Ascending aorta (tissue), 2 donors: ENCODE data around the gene XXYLT1. TPM values are rescaled to one million over a fixed set of nuclear protein-coding genes. Genes with fewer than 3 reads are reported as not detected.

Experiments
- DNase-seq, 2 donors: peaks; one replicate each; pipeline ENCODE4 v3.0.0-alpha.2; 2019; ENCODE audit warnings: low spot score in 2 of 2
- H3K27ac ChIP-seq, 2 donors: fragments of 200-600 bp; sonication (generic); one replicate each; pipeline ENCODE4 v1.5.1; 2016 to 2017; ENCODE audit warnings: mild to moderate bottlenecking in 1 of 2
- H3K27me3 ChIP-seq: fragments of 200-600 bp; sonication (generic); one replicate; pipeline ENCODE4 v1.5.1; 2017
- H3K36me3 ChIP-seq, 2 donors: fragments of 200-600 bp; sonication (generic); one replicate each; pipeline ENCODE4 v1.5.1; 2016
- H3K4me1 ChIP-seq, 2 donors: fragments of 200-600 bp; sonication (generic); one replicate each; pipeline ENCODE4 v1.5.1; 2016 to 2017; ENCODE audit warnings: mild to moderate bottlenecking in 1 of 2
- H3K4me3 ChIP-seq, 2 donors: fragments of 200-600 bp; sonication (generic); one replicate each; pipeline ENCODE4 v1.5.1; 2016 to 2017; ENCODE audit warnings: mild to moderate bottlenecking in 1 of 2
- H3K9me3 ChIP-seq, 2 donors: fragments of 200-600 bp; sonication (generic); one replicate each; pipeline ENCODE4 v1.5.1; 2016
- intact Hi-C: fragments of 100-400 bp; cut with DNase I; formaldehyde crosslinking; loops from one replicate; pipeline ENCODE4 v1.15.1; 2023
- total RNA-seq: library from RNA; depleted of rRNA; stranded (reverse); fragments of >200 nt; gene quantifications from one replicate; pipeline ENCODE4 v1.1.0, GENCODE V29; 2016
- TF ChIP-seq, protein P1 (sequence below), 3 experiments: fragments of 200-600 bp in 2 of 3; fragments of 450-650 bp in 1 of 3; sonication (generic) in 2 of 3; IDR thresholded peaks; one replicate each; pipeline ENCODE4 v1.5.1; 2016 to 2019; ENCODE audit warnings: antibody characterized with exemption in 3 of 3, mild to moderate bottlenecking in 1 of 3, moderate library complexity in 1 of 3

The XXYLT1 gene
- total RNA-seq, 1 donor from 2014 or later: 41.0 TPM

DNA sequence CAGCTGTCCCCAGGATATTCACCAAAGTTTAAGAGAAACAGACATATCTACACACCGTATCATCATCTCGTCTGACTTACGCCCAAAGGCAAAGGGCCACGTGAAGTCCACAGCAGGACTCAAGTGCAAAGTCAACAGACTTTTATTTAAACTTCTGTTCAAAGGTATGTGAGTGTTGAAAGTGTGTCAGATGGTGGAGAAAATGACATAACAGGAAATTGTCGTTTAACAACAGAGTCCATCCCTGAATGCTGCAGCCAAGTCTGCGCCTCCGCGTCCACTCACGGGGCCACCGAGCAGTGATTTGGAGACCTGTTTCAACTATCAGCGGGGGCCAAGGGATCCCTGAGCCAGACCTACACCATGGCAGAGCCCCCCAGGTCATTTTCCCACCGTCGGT lies 165.6 kb downstream of the XXYLT1 start:
- Histone ChIP-seq H3K4me1 (peaks cover 0 to 5% of the 10 kb centered on the region in 2 donors), H3K4me3 (no peak overlapping the region), H3K27me3 (no peaks in the 10 kb centered on the region), H3K9me3 (no peaks in the 10 kb centered on the region), H3K27ac (no peak overlapping the region), H3K36me3 (no peaks in the 10 kb centered on the region)
- no peak for DNase-seq
- TF ChIP-seq, protein P1, sequence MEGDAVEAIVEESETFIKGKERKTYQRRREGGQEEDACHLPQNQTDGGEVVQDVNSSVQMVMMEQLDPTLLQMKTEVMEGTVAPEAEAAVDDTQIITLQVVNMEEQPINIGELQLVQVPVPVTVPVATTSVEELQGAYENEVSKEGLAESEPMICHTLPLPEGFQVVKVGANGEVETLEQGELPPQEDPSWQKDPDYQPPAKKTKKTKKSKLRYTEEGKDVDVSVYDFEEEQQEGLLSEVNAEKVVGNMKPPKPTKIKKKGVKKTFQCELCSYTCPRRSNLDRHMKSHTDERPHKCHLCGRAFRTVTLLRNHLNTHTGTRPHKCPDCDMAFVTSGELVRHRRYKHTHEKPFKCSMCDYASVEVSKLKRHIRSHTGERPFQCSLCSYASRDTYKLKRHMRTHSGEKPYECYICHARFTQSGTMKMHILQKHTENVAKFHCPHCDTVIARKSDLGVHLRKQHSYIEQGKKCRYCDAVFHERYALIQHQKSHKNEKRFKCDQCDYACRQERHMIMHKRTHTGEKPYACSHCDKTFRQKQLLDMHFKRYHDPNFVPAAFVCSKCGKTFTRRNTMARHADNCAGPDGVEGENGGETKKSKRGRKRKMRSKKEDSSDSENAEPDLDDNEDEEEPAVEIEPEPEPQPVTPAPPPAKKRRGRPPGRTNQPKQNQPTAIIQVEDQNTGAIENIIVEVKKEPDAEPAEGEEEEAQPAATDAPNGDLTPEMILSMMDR (IDR thresholded peaks at IDR 0.05): no peak
- intact Hi-C loops: loop anchor here (5.0 kb wide), 1 partner anchor 338 kb away; no protein-coding TSS in a partner anchor

DNA sequence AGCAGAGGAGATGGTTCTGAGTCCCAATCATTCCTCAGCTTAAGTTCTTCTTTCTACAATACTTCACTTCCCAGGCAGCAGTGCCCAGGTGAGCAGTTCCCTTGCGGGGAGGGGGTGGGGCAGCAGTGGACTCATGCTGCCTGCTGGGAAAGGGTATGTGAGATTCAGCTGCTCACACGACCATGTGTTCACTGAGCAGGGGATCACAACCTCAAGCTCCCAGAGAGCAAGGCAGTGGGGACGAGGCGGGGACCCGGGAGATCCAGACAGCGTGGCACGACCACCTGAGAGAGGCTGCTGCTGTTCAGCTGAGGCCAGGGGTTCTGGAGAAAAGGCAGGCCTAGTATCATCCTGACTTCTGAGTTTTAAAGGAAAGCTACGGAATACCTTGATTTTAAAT lies 166.6 kb downstream of the XXYLT1 start:
- Histone ChIP-seq H3K36me3 (no peaks in the 10 kb centered on the region), H3K4me3 (no peak overlapping the region), H3K9me3 (no peaks in the 10 kb centered on the region), H3K4me1 (peaks cover 0 to 5% of the 10 kb centered on the region in 2 donors), H3K27ac (no peak overlapping the region), H3K27me3 (no peaks in the 10 kb centered on the region)
- intact Hi-C loops: no loop called here
- TF ChIP-seq, protein P1 (IDR thresholded peaks at IDR 0.05): no peak
- no peak for DNase-seq

DNA sequence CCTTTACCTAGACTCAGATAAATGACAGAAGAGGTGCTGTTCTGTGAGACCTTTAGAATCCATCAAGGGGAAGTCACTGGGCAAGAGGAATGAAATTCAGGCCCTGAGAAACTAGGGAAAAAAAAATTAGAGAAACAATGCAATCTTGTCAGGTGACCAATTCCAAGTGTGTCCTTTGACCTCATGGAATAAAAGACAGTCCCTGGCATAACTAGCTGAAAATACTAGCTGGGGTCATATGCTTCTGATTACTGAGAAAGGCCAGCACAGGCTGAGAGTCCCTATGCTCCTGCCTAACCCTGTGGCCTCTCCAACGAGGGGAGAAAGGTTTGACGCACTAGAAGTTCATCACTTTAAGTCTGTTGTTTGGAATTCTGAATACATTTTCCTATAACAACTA lies 167.3 kb downstream of the XXYLT1 start:
- intact Hi-C loops: no loop called here
- DNase-seq: no peak
- Histone ChIP-seq H3K27ac (no peak overlapping the region), H3K9me3 (no peaks in the 10 kb centered on the region), H3K36me3 (no peaks in the 10 kb centered on the region), H3K4me3 (no peak overlapping the region), H3K27me3 (no peaks in the 10 kb centered on the region), H3K4me1 (peaks cover 0 to 5% of the 10 kb centered on the region in 2 donors)
- TF ChIP-seq, protein P1 (IDR thresholded peaks at IDR 0.05): no peak

DNA sequence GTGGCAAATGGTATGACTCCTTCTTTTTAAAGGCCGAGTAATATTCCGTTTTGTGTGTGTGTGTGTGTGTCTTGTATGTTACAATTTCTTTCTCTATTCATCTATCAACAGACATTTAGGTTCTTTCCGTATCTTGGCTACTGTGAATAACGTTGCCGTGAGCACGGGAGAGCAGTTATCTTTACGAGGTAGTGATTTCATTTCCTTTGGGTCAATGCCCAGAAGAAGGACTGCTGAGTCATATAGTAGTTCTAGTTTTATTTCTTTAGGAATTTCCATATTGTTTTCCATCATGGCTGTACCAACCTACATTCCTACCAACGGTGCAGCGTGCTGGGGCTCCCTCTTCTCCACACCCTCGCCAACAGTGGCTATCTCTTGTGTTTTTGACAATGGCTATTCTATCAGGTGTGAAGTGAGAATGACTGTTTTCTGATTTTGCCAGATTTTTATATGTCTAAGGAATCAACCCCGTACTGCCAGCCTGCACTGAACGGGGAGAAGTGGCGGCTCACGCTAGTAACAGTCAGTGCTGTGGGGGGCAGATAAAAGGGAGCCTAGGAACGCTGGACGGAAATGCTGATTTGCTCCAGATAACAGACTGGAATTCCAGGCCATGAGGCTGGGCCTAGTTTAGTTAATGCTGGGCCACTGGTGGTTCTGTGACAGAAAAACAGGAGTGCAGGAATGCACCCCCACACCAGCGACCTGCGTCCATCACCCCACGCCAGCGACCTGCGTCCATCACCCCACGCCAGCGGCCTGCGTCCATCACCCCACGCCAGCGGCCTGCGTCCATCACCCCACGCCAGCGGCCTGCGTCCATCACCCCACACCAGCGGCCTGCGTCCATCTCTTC lies 168.1 kb downstream of the XXYLT1 start:
- intact Hi-C loops: no loop called here
- no peaks in the 10 kb centered on the region for H3K36me3 ChIP-seq
- H3K4me1 ChIP-seq: peaks cover 0 to 5% of the 10 kb centered on the region in 2 donors
- TF ChIP-seq, protein P1 (IDR thresholded peaks at IDR 0.05): no peak
- H3K4me3 ChIP-seq: no peak overlapping the region
- H3K27me3 ChIP-seq: no peaks in the 10 kb centered on the region
- no peak for DNase-seq
- H3K9me3 ChIP-seq: no peaks in the 10 kb centered on the region
- peak overlapping the region in 1 of 2 donors; percentile 15 for H3K27ac ChIP-seq

DNA sequence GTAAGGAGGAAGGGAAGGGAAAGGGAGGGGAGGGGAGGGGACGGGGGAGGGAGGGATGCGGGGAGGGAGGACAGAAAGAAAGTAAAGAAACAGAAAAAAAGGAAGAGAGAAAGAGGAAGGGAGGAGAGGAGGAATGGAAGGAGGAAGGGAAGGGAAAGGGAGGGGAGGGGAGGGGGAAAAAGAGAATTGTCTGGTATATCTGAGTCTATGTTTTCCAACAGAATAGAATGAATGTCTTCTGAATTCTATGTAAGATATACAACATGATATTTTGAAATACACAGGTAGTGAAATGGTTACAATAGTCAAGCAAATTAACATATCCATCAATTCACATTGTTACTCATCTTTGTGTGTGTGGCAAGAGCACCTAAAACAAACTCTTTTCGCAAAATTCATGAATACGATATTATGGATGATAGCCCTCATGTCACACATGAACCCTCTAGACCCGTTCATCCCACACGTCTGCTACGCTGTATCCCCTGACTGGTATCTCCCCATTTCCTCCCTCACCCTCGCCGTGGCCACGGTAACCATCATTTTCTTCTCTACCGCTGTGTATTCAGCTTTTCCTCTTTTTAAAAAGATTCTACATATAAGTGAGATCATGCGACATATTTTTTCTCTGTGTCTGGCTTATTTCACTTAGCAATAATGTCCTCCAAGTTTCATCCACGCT lies 168.9 kb downstream of the XXYLT1 start:
- no peaks in the 10 kb centered on the region for H3K36me3 ChIP-seq
- DNase-seq: no peak
- H3K9me3 ChIP-seq: no peaks in the 10 kb centered on the region
- no peak overlapping the region for H3K4me3 ChIP-seq
- H3K4me1 ChIP-seq: peaks cover 0 to 5% of the 10 kb centered on the region in 2 donors
- no peak overlapping the region for H3K27ac ChIP-seq
- TF ChIP-seq, protein P1 (IDR thresholded peaks at IDR 0.05): no peak
- H3K27me3 ChIP-seq: no peaks in the 10 kb centered on the region
- intact Hi-C loops: no loop called here
